Smooth muscle cell (in vitro differentiated cells): ENCODE results near the gene MR1. TPM values are rescaled to one million over a fixed set of nuclear protein-coding genes. Genes with fewer than 3 reads are reported as not detected.

Experiments used
- DNase-seq: peaks from one replicate; lab custom pipeline; 2025; ENCODE audit not compliant: unreplicated experiment; lab: John Stamatoyannopoulos, UW
- H2AFZ ChIP-seq: fragments of 200-600 bp; sonication (generic); 2 replicates; pipeline ENCODE4 v1.6.0; 2016; ENCODE audit warnings: antibody characterized with exemption, low read depth, mild to moderate bottlenecking
- H3F3A ChIP-seq: fragments of 200-600 bp; sonication (generic); 2 replicates; pipeline ENCODE4 v1.6.0; 2017; ENCODE audit warnings: antibody characterized with exemption, low read depth
- H3K27ac ChIP-seq: fragments of 200-600 bp; sonication (generic); 2 replicates; pipeline ENCODE4 v1.5.1; 2016; ENCODE audit warnings: low read depth, mild to moderate bottlenecking
- H3K27me3 ChIP-seq: fragments of 200-600 bp; sonication (generic); 2 replicates; pipeline ENCODE4 v1.6.1; 2016; ENCODE audit warnings: low read depth, mild to moderate bottlenecking
- H3K36me3 ChIP-seq: fragments of 200-600 bp; sonication (generic); 2 replicates; pipeline ENCODE4 v1.5.1; 2016; ENCODE audit warnings: low read depth
- H3K4me1 ChIP-seq: fragments of 200-600 bp; sonication (generic); 2 replicates; pipeline ENCODE4 v1.5.1; 2016; ENCODE audit warnings: low read depth
- H3K4me2 ChIP-seq: fragments of 200-600 bp; sonication (generic); 2 replicates; pipeline ENCODE4 v1.6.0; 2016; ENCODE audit warnings: mild to moderate bottlenecking
- H3K4me3 ChIP-seq: fragments of 200-600 bp; sonication (generic); 2 replicates; pipeline ENCODE4 v1.5.1; 2016; ENCODE audit warnings: mild to moderate bottlenecking
- H3K79me2 ChIP-seq: fragments of 200-600 bp; sonication (generic); 2 replicates; pipeline ENCODE4 v1.6.0; 2016; ENCODE audit warnings: low read depth, mild to moderate bottlenecking
- H3K9ac ChIP-seq: fragments of 200-600 bp; sonication (generic); 2 replicates; pipeline ENCODE4 v1.6.0; 2016; ENCODE audit warnings: low read depth
- H3K9me3 ChIP-seq: fragments of 200-600 bp; sonication (generic); replicated peaks from 2 replicates; pipeline ENCODE4 v1.5.1; 2016; ENCODE audit warnings: low read depth
- H4K20me1 ChIP-seq: fragments of 200-600 bp; sonication (generic); 2 replicates; pipeline ENCODE4 v1.6.0; 2016; ENCODE audit warnings: low read depth
- CTCF ChIP-seq: fragments of 200-600 bp; sonication (generic); IDR thresholded peaks from 2 replicates; pipeline ENCODE4 v1.5.1; 2017; ENCODE audit warnings: borderline replicate concordance, mild to moderate bottlenecking, antibody characterized with exemption; ENCODE audit not compliant: insufficient read depth, poor library complexity, severe bottlenecking
- WGBS: methylation state at CpG from one replicate; pipeline ENCODE4 v1.1.7; 2016; ENCODE audit warnings: low lambda C conversion rate; 5-methylcytosine and 5-hydroxymethylcytosine counted together
- polyA plus RNA-seq: library from polyadenylated mRNA; unstranded; fragments of >200 nt; fragmentation: Nextera tagmentation; extraction: Ambion mirVana; gene quantifications from 2 replicates; pipeline ENCODE4 v1.2.1, GENCODE V29; 2016
- total RNA-seq: library from RNA; depleted of rRNA; stranded (reverse); fragments of >200 nt; gene quantifications from 2 replicates; pipeline ENCODE4 v1.2.3, GENCODE V29; 2014

Gene MR1
- total and polyA plus RNA-seq, 2 experiments from 2014 or later = 0.26 to 2.1 TPM

- Histone ChIP-seq H3K27ac (peak overlapping the region; percentile 90), H2AFZ (no peak overlapping the region), H3K4me3 (no peak overlapping the region), H3K9ac (no peak overlapping the region), H3K4me2 (peak overlapping the region; percentile 64), H3K36me3 (no peaks in the 10 kb centered on the region), H3K4me1 (peaks cover 64% of the 10 kb centered on the region), H3K27me3 (no peaks in the 10 kb centered on the region), H3K79me2 (peaks cover 9% of the 10 kb centered on the region), H4K20me1 (peaks cover 17% of the 10 kb centered on the region), H3F3A (peaks cover 19% of the 10 kb centered on the region), H3K9me3 (no peaks in the 10 kb centered on the region)
- WGBS = 48% methylated on average over 7 of the region's 7 CpGs
- no peak for TF ChIP-seq CTCF
- DNase-seq = no peak
Observed at GRCh38 chr1:181097242-181097641, 63.5 kb downstream of the MR1 start.

- Histone ChIP-seq H2AFZ (no peak overlapping the region), H3K4me3 (no peak overlapping the region), H4K20me1 (no peaks in the 10 kb centered on the region), H3K4me2 (peak overlapping the region; percentile 50), H3K9me3 (no peaks in the 10 kb centered on the region), H3K36me3 (no peaks in the 10 kb centered on the region), H3F3A (peaks cover 22% of the 10 kb centered on the region), H3K4me1 (peaks cover 73% of the 10 kb centered on the region), H3K79me2 (no peaks in the 10 kb centered on the region), H3K27me3 (no peaks in the 10 kb centered on the region), H3K9ac (peak overlapping the region; percentile 57), H3K27ac (peak overlapping the region; percentile 90)
- no peak for TF ChIP-seq CTCF
- 31% methylated on average over 11 of the region's 11 CpGs for WGBS
- DNase-seq = no peak
Observed at GRCh38 chr1:181099152-181100014, 65.6 kb downstream of the MR1 start.

GRCh38 chr1:181100015-181100905 lies 66.5 kb downstream of the MR1 start:
- Histone ChIP-seq H3K9me3 (no peaks in the 10 kb centered on the region), H3K36me3 (no peaks in the 10 kb centered on the region), H3K27ac (peak overlapping the region; percentile 90), H3K4me1 (peaks cover 66% of the 10 kb centered on the region), H3K9ac (peak overlapping the region; percentile 57), H3K4me3 (no peak overlapping the region), H3K27me3 (no peaks in the 10 kb centered on the region), H4K20me1 (no peaks in the 10 kb centered on the region), H3F3A (peaks cover 25% of the 10 kb centered on the region), H3K4me2 (peak overlapping the region; percentile 50), H2AFZ (no peak overlapping the region), H3K79me2 (no peaks in the 10 kb centered on the region)
- DNase-seq = no peak
- WGBS = 2% methylated on average over 10 of the region's 10 CpGs
- no peak for TF ChIP-seq CTCF
